Measurements from ENCODE around the gene CRTAC1.

- TF ChIP-seq TAF1 (IDR thresholded peaks at IDR 0.05; ENCODE audit: borderline replicate concordance, low read depth, low read length) (no peak), CTCF (IDR thresholded peaks at IDR 0.05) (no peak), POLR2AphosphoS5 (IDR thresholded peaks at IDR 0.05; ENCODE audit: low read depth, low read length) (no peak), TEAD4 (IDR thresholded peaks at IDR 0.05; ENCODE audit: borderline replicate concordance, insufficient read depth) (no peak), ELF1 (IDR thresholded peaks at IDR 0.05) (no peak), CHD2 (IDR thresholded peaks at IDR 0.05; ENCODE audit: low read length, partially characterized antibody) (no peak), RXRA (IDR thresholded peaks at IDR 0.05; ENCODE audit: borderline replicate concordance, low read depth) (no peak), IRF3 (IDR thresholded peaks at IDR 0.05; ENCODE audit: low read depth, low read length) (no peak), EZH2phosphoT487 (IDR thresholded peaks at IDR 0.05; ENCODE audit: borderline replicate concordance, low read depth) (no peak), RAD21 (IDR thresholded peaks at IDR 0.05; ENCODE audit: low read length) (no peak), SIN3A (IDR thresholded peaks at IDR 0.05; ENCODE audit: borderline replicate concordance, low read depth, low read length) (no peak), JUND (IDR thresholded peaks at IDR 0.05) (no peak), GATA2 (CRISPR knock-in tag; IDR thresholded peaks at IDR 0.05) (no peak)
These were observed 16.6 kb downstream of the CRTAC1 start for GRCh38 chr10:98013776-98014175.
